Liver (tissue), 3 donors: ENCODE measurements around the gene PLCB3.

ENCODE experiments used
- CTCF ChIP-seq: fragments of 150-350 bp; IDR thresholded peaks from 2 replicates; pipeline ENCODE4 v1.5.1; 2017; ENCODE audit warnings: improper control_type of control experiment, low read depth, low read length; ENCODE audit not compliant: missing input control
- FOXA1 ChIP-seq: IDR thresholded peaks from 2 replicates; pipeline ENCODE4 v1.6.1; 2016; ENCODE audit warnings: antibody characterized with exemption
- JUND ChIP-seq, 2 donors: IDR thresholded peaks; 2 replicates each; pipeline ENCODE4 v1.6.1; 2016; ENCODE audit warnings: antibody characterized with exemption in 2 of 2
- MAX ChIP-seq: IDR thresholded peaks from 2 replicates; pipeline ENCODE4 v1.6.1; 2016; ENCODE audit warnings: antibody characterized with exemption
- REST ChIP-seq: IDR thresholded peaks from 2 replicates; pipeline ENCODE4 v1.6.1; 2016; ENCODE audit warnings: antibody characterized with exemption, mild to moderate bottlenecking
- RXRA ChIP-seq, 2 donors: IDR thresholded peaks; 2 replicates each; pipeline ENCODE4 v1.6.1; 2017 to 2018; ENCODE audit warnings: antibody characterized with exemption in 2 of 2, mild to moderate bottlenecking in 1 of 2
- SP1 ChIP-seq: IDR thresholded peaks from 2 replicates; pipeline ENCODE4 v1.6.1; 2018; ENCODE audit warnings: antibody characterized with exemption, mild to moderate bottlenecking
- TAF1 ChIP-seq: conservative IDR thresholded peaks from 2 replicates; pipeline ENCODE4 v1.6.1; 2016; ENCODE audit warnings: antibody characterized with exemption, mild to moderate bottlenecking
- YY1 ChIP-seq: IDR thresholded peaks from 2 replicates; pipeline ENCODE4 v1.6.1; 2016; ENCODE audit warnings: antibody characterized with exemption, mild to moderate bottlenecking
- ZBTB33 ChIP-seq: IDR thresholded peaks from 2 replicates; pipeline ENCODE4 v1.6.1; 2016; ENCODE audit warnings: antibody characterized with exemption
- donor health status: healthy.
- donor health status: healthy.

GRCh38 chr11:64229744-64230170, 21.6 kb upstream of the PLCB3 start:
- TF ChIP-seq CTCF (no peak), FOXA1 (no peak), JUND (IDR thresholded peaks at IDR 0.05) (no peak), MAX (no peak), YY1 (no peak), REST (no peak), SP1 (no peak), TAF1 (no peak), ZBTB33 (no peak), RXRA (IDR thresholded peaks at IDR 0.05) (no peak)
